Choroid plexus epithelial cell (primary cell): Measurements from ENCODE around the gene TMEM134.

ENCODE experiments used
- DNase-seq: peaks from one replicate; pipeline ENCODE4 v3.0.0-alpha.2; 2010; ENCODE audit warnings: low read depth
- H3K4me3 ChIP-seq: 2 replicates; pipeline ENCODE4 v1.5.1; 2011; ENCODE audit warnings: low read depth, mild to moderate bottlenecking, control low read depth, low read length, moderate library complexity
- CTCF ChIP-seq: conservative IDR thresholded peaks from 2 replicates; pipeline ENCODE4 v1.5.1; 2011; ENCODE audit warnings: low read depth, mild to moderate bottlenecking, control low read depth, inconsistent platforms, low read length, moderate library complexity

Gene TMEM134

DNA sequence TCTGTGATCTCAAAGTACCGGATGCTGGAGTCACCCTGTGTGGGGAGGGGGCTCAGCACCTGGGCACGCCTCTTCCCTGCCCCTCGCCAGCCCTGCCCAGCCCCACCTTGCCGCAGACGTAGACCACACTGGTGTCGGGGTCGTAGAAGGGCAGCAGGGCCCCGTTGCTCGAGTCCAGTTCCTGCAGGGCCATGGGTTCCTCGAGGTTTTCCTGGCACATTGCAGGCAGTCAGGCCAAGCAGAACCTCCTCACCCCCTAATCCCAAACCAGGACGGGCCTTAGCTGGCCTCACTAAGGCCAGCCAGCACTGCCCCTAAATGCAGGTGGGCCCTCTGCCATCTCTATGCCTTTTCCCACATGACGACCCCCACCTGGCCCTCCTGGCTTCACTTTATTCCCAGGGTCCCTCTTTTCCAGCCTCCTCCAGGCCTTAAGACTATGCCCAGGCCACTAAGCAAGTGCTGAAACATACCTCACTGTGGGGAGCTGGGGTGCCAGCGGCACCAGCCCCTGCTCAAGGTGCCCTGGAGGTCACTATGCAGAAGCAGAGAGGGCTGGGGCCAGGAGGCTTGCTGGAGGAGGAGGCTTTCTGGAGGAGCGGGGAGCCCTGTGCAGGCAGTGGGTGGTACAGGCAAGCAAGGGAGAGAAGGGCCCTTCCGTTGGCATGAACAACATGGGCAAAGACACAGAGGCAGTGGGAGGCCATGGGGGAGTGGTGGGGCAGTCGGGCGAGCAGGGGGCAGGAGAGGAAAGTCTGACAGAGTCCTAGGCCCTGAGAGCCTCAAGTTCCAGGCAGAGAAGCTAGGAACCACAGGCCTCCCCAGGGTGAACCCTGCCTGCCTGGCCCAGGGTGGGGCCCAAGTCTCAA lies 28.6 kb downstream of the TMEM134 start:
- H3K4me3 ChIP-seq: no peak overlapping the region
- DNase-seq: no peak
- TF ChIP-seq CTCF: no peak

DNA sequence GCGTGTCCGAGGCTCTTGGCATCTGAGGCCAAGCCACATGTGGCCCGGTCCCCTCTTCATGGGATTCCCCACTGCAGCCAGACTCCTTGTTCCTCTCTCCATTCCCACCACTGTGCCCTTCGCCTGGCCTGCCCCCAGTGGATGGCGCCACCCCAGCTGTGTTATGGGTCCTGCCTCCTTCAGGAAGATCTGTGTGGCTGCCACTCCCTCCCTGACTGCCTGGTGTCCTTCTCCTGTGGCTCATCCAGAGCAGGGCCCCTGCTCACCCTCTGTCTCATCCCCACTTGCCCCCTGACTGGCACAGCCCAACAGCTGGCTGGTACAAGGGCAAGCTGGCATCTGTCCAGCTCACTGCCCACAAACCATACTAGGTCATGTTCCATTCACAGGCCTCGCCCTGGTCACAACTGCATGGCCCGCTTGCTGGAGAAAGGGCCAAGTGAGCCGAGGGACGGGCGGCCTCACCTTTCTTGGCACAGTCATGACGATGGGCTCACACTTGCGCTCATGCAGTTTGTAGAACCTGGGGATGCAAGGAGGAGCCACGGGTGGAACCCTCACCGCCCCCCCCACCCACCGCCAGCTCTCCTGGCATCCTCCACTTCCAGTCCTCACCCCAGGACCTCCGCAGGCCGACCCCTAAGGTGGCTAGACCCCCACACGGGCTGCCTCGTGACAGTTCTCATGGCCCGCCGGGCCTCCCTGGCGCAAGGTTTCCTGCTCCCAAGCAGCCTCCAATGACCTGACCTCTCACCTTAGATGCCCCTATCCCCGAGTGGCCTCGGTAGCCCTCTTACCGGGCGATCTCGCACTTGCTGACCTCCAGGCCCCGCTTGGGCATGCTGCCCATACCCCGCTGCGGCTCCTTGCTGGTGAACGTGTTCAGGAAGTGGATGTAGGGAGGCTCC lies 29.5 kb downstream of the TMEM134 start:
- DNase-seq: no peak
- TF ChIP-seq CTCF: peak; percentile 22
- H3K4me3 ChIP-seq: no peak overlapping the region

- no peak overlapping the region for H3K4me3 ChIP-seq
- no peak for DNase-seq
- TF ChIP-seq CTCF: no peak
These were observed 30.7 kb downstream of the TMEM134 start for GRCh38 chr11:67438158-67438902.

GRCh38 chr11:67437809-67438157 lies 31.3 kb downstream of the TMEM134 start:
- H3K4me3 ChIP-seq: no peak overlapping the region
- no peak for DNase-seq
- TF ChIP-seq CTCF: no peak

DNA sequence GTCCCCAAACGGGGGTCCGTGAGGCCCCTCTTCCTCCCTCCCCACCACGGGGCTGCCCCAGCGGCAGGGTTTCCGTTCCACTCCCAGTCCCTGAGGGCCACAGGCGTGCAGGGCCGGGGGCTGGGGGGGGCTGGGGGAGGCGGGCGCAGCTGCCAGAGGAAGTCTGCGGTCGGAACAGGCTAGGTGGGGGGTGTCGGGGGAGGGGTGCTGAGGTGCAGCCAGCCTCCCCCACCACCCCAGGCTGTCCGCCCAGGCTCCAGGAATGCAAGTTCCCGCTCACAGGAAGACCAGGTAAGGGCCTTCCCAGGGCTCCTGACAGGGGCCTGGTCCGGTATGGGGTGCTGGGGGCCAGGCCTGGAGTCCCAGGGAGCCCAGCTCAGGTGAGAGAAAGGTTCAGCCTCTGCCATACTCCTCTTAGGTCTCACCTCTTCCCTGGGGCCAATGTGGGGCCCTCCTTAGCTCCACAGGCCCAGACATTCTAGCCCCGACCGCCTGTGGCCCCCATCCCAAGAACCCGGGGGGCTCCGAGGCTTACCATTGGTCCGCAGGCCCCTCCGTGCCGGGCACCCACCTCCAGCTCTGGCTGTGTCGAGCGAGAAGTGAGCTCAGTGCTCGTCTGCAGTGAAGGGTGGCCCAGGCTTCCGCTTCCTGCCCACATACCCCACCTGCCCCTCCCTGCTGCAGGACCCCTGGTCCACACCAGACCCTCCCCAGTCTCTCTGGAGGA lies 31.8 kb downstream of the TMEM134 start, which contains the start of gene PTPRCAP:
TSS of gene PTPRCAP (minus strand) at position 601 of the 727 bp plus-strand sequence. CDS start at position 538, 63 bp downstream.
- no peak for DNase-seq
- TF ChIP-seq CTCF: no peak
- no peak within 1 kb of the TSS for H3K4me3 ChIP-seq

GRCh38 chr11:67436459-67437081 lies 32.5 kb downstream of the TMEM134 start:
- no peak for DNase-seq
- no peak overlapping the region for H3K4me3 ChIP-seq
- TF ChIP-seq CTCF: no peak
